CD4-positive, alpha-beta T cell treated with Interleukin-6 for 4 hours (primary cell): ENCODE results near the gene ST6GALNAC4.

Experiments
- DNase-seq: peaks from one replicate; pipeline ENCODE4 v3.0.0-alpha.2; 2020; ENCODE audit warnings: mixed read lengths

Gene ST6GALNAC4

GRCh38 chr9:127910613-127911205 lies 6.1 kb downstream of the ST6GALNAC4 start:
- peak; percentile 43 for DNase-seq

- DNase-seq, result no peak
Measured at GRCh38 chr9:127909839-127910273, 7.0 kb downstream of the ST6GALNAC4 start.

DNA sequence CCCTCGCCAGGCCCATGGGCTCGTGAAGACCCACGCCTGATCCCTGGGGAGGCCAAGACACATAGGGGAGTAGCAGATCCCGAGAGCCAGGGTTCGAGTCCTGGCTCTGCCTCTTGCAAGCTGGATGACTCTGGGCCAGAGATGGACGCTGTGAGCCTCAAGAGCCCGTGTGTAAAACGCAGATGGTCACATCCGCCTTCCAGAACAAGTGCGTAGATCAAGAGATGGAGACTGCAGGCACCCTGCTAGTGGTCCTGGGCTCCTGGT lies 8.2 kb downstream of the ST6GALNAC4 start:
- no peak for DNase-seq

DNA sequence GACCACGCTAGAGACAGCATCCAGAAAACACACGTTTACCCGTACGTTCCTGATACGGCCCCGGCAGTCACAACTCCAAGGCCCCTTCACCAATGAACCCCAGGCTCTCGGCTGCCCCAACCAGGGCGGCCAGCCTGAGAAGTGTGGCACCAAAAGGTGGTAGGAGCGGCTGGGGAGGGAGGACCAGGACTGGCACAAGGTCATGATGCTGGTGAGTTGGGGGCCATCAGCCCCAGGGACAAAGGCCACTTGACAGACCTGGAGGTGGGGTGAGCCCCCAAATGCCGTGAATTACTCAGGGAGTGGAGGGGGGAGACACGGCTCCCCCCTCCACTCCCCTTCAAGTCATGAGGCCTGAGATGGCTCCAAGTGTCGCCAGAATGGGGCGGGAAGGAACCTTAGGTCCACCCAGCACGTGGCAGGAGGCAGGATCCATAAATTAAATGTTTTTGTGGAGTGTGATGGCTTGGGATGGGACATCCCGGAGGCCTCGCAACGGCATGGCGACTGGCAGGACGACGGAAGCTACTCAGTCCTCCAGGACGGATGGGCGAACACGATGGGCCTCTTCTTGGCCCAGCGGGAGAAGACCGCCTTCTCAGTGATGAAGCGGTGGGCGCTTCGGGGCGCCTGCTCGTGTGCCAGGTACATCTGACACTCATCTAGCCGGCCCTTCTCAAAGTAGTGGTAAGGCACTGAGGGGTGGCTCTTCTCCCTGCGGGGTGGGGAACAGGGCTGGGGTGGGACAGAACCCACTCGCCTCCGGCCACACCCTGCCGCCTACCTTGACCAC lies 8.8 kb downstream of the ST6GALNAC4 start:
- DNase-seq, result no peak

DNA sequence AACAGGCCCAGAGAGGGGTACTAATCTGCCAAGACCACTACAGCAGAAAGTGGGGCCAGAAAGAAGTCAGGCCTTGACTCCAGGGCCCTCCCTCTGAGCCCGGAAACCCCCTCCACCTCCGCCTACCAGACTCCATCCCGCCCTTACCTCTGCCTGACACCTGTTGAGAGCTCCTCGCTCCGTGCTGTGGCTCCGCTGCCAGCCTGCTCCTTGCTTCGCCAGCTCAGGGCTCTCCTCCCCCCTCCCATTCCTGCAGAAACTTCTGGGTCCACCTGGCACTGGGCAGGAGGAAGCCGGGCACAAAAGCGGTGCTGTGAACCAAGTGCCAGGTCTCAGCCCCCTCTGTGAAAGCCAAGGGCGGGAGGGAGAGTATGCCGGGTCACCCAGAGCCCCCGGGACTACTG lies 11.1 kb downstream of the ST6GALNAC4 start:
- peak; percentile 81 for DNase-seq

- DNase-seq, result peak; percentile 81
Measured at GRCh38 chr9:127905004-127905728, 11.7 kb downstream of the ST6GALNAC4 start.

- peak; percentile 19 for DNase-seq
Measured at GRCh38 chr9:127904561-127905003, 12.3 kb downstream of the ST6GALNAC4 start.

- DNase-seq, result peak; percentile 81
Measured at GRCh38 chr9:127903557-127904475, 13.0 kb downstream of the ST6GALNAC4 start.

DNA sequence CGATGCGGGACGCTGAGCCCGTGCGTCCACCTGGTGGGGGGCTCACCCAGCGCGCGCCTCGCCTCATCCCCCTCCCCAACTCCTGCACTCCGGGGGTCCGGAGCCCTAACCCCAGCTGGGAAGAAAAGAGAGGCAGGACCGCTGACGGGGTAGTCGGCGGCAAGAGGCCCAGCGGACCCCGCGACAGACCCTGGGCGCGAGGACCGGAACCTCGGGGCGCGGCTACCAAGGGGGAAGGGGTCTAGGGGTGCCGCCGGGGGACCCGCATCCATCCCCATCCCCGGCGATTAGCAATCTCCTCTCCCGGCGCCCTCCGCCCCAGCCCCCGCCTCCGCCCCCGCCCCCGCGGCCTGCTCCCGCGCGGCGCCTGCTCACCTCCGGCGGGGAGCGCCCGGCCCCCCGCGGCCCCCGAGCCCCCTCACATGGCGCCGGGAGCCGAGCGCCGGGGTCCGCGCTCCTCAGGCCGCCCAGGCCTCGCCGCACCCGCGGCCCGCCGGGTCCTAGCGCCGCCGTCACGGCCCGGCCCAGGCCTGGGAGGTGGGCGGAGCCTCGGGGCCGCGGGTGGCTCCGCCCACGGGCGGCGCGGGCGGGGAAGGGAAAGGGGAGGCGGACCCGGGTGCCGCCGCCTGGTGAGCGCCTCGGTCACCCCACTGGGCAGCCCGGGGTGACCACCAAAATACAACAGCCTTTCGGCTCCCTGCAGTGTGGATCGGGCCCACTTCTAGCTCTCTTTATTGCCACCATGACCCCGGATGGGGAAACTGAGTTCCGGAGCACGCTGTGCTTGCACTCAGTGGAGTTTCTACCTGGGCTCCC lies 17.5 kb downstream of the ST6GALNAC4 start, which contains the start of gene ST6GALNAC6:
TSS of gene ST6GALNAC6 (minus strand) at position 476 of the 816 bp plus-strand sequence. CDS start 1,622 bp downstream, outside the sequence.
- peak; percentile 76 for DNase-seq

DNA sequence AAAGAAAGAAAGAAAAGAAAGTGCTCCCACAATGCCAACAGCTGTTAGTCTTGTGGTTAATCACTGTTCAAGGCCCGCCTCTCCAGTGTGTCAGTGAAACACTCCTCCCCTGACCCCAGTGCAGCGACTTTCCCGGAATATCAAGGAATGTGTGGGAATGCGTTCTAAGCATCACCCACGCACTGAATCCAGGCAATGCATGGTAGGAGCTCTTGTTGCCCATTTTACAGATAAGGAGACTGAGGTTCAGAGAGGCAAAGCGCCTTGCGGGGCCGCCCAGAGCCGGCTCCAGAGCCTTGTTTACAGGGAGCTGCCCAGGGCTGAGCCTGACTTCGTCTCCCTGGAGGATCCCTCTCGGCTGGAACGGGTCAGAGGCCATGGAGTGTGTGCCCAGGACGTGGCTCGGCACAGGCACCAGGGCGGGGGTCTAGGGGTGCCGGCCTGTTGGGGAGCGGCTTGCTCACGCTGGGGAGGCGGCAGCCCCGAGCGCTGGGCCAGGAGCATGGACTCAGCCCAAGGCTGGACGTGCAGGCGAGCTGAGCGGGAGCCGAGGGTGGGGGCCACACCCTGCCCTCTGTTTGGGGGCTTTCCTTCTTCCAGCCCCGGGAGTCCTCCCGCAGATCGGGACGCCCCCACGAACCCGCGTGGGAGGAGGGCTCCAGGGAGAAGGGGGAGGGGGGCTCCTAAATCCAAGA lies 18.3 kb downstream of the ST6GALNAC4 start:
- DNase-seq, result peak; percentile 23

- DNase-seq, result peak; percentile 58
Measured at GRCh38 chr9:127897193-127897692, 19.6 kb downstream of the ST6GALNAC4 start.

DNA sequence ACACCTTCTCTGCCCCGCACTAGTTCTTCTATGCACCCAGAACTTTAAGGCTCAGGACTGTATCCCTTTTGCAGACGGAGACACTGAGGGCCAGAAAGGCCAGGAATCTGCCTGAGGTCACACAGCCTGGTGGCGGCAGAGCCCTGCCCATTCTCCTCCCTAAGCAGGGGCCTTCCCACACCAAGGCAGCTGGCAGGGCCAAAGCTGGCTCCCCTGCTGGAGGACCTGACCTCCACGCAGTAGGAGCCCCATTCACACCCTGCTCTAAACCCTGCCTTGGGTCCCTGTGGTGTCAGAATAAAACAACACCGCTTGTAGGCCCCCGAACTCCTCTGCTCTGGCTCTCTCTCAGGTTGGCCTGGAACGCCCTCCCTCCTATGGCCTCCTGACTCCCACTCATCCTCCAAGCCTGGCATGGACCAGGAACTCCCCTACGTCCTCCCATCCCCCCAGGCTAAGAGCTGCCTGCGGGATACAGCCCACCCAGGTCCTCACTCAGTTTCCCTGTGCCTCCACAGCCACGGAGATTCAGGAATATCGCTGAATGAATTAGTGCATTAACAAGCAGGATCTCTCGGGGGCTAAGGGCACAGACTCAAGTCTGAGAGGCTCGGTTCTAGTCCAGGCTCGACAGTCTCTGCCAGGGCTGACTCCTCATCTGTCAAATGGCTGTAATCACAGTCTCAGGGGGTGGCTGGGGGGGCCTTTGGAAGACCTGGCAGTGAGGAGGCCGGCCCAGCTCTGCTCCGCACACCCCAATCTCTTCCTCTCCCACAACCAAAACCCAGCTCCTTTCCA lies 20.2 kb downstream of the ST6GALNAC4 start:
- no peak for DNase-seq

DNA sequence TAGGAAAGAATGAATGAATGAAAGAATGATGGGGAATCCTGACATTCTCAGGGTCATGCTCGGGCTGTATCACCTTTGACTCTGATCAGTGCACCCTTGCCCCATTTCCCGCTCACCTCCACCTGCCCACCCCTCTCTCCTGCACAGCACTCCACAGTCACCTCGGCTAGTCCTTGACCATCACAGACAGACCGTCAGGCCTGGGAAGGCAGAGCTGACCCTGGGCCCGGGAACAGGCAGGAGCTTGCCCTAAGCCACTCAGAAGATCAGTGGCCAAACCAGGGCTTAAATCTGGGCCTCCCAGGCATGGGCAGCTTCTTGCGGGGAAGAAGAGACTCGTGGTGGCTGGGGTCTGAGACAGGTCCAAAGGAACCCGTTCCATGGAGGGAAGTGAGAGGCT lies 21.0 kb downstream of the ST6GALNAC4 start:
- no peak for DNase-seq

- DNase-seq, result no peak
Measured at GRCh38 chr9:127893392-127893791, 23.4 kb downstream of the ST6GALNAC4 start.

DNA sequence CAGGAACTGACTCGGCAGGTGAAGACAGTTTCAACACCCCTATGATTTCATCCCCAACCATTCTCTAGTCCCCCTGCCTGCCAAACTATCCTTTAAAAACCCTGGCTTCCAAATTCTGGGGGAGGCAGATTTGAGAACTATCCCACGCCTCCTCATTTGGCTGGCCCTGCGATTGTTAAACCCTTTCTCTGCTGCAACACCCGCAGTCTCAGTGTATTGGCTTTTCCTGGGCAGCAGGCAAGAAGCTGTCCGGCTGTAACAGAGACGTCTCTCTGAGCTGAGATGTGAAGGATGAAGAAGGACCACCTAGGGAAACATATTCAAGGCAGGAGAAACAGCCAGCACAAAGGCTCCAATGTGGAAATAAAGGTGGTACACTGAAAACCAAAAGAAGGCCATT lies 24.0 kb downstream of the ST6GALNAC4 start:
- DNase-seq, result no peak

GRCh38 chr9:127890053-127890452 lies 26.8 kb downstream of the ST6GALNAC4 start:
- DNase-seq, result no peak

GRCh38 chr9:127887792-127888191 lies 29.0 kb downstream of the ST6GALNAC4 start:
- DNase-seq, result no peak

DNA sequence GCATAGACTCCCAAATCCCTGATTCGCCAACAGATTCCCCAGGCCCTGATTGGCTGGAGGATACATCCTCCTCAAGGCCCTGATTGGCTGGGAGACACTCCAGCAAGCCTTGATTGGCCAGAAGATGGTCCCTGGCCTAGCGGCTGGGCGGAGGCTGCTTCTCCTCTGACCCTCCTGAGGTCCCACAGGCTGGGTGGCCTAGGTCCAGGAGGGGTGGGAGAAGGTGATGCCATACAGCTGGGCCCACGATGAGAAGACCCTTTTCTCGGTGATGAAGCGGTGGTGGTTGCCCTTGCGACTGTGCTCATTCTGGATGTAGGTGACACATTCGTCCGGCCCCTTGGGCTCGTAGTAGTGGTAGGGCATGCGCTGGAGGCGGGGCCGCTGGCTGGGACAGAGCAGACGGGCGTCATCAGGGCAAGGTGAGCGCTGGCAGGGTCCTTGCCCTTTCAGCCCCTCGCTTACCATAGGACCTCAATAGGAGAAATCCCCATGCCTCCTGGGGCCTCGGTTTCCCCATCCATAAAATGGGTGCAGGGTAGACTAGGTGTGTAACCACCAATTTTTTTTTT lies 30.4 kb downstream of the ST6GALNAC4 start:
- DNase-seq, result no peak

DNA sequence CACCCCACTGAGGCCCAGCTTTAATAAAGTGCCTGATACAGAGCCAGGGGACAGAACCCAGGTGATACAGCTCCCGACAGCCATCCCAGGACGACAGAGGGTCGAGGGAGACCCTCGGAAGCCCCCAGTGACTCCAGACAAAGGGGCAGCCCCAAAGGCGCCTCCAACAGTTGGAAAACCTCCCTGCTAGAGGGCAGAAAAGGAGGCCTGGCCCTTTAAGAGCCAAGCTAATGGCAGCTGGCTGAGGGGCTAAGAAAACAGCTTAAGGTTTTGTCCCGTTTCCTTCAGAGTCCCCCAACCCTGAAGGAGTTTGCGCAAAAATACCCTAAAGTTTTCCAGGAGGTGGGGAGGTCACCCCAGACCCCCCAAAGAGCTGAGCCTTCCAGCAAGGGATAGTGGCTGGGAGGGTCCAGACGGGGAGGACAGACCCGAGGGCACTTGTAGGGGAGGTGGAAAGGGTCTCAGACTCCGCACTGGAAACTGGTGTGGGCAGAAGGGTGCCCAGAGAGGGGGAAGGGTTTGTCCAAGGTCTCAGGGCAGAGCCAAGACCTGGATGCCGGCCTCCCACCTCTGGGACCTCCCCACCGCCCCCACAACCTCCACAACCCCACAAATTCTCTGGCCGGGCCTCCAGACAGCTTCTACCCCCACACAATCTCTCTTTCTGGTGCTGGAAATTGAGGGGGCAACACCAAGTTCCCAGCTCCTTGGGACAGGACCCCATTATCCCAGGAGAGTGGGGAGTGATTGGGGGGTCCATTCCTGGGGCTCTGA lies 31.1 kb downstream of the ST6GALNAC4 start:
- no peak for DNase-seq
